Activated CD4-positive, alpha-beta T cell treated with anti-CD3 and anti-CD28 coated beads, Interleukin-2, Interleukin-4, amounts not matched to agents 100 ng/mL and 50 ng/mL, durations not matched to agents 16 hours and 8 hours (primary cell): Measurements from ENCODE around the gene ZNF217.
"Not testable (repeated sequence)": the region's sequence is repeated elsewhere in the genome, so short reads cannot be mapped to it uniquely, and the experiment has no call there.

Source experiments
- DNase-seq: peaks from one replicate; pipeline ENCODE4 v3.0.0-alpha.2; 2020; ENCODE audit warnings: low spot score

Gene ZNF217

DNA sequence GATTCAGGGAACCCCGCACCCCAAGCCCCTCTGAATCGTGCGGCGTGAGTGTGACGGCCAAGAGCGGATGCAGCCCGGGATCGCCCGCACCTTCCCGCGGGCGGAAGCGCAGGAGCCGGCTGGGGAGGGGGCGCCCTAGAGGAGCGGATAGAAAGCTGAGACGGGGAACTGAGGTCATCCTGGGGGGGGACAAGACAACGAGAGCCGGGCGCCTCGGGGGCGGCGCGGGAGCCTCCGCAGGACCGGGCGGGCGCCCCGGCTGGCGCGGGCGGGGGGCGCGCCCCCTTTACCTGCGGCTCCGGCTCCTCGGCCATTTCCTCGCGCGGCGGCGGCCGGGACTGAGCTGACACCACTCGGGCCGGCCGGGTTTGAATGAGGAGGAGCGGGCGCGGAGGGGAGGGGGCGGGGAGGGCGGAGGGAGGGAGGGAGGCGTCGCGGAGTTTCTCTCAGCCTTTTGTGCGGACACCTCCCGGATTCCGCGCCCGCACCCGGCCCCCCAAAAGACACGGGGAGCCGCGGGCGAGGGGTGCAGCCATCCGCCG lies at the start of gene ZNF217:
Gene ZNF217, minus strand, starts transcription at position 374 of the 542 bp plus-strand sequence. CDS start 11,013 bp downstream, outside the sequence.
- peak; percentile 78 for DNase-seq

DNA sequence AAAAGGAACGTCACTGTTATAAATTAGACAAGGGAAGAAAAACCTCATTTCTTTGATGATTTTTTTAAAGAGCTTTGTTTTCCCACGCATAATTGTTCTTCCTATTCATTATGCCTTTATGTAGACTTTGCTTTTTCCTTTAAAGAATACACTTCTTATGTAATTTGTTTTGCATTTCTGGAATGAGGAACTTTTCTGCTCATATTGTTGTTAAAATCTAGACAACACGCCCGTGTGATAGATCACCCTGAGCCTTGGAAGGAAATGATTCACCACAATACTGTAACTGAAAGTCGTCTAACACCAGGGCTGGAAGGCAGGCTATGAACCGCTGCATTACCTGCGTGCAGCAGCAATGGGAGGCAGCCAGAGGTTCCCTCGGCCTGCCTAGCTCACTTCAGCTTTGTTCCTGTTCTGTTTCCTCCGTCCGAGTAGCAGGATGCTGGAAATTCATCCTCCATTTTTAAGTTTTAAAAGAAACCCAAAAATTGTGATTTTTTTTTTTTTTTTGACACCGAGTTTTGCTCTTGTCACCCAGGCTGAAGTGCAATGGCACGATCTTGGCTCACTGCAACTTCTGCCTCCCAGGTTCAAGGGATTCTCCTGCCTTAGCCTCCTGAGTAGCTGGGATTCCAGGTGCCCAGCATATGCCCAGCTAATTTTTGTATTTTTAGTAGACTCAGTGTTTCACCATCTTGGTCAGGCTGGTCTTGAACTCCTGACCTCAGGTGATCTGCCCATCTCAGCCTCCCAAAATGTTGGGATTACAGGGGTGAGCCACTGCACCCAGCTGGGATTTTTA lies 49.6 kb upstream of the ZNF217 start:
- DNase-seq, result peak; percentile 91

DNA sequence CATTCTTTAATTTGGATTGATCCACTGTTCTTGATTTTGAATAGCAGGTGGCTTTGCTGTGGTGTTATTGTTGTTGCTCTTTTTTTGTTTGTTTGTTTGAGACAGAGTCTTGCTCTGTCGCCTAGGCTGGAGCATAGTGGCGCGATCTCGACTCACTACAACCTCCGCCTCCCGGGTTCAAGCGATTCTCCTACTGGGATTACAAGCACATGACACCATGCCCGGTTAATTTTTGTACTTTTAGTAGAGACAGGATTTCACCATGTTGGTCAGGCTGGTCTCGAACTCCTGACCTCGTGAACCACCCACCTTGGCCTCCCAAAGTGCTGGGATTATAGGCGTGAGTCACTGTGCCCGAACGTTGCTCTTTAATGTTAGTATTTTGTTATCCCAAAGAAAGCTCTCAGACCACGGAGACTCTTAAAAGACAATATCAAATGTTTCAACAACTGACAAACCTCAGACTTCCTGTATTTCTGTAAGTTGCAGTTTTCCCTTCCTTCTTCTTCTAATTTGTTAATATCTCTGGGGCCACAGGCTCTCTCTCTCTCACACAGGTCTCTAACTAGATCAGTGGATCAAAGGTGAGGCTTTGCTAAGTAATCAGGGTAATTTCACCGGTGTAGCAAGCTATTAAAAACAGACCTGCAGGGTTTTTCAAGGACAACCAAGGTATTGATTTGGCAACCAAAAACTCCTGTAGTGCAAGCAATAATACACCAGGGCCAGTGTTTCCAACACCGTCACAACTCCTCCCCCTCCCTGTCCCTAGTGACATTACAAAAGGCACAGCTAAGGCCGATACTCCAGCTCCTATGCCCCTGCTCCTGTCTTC lies 48.8 kb upstream of the ZNF217 start:
- peak; percentile 70 for DNase-seq

DNA sequence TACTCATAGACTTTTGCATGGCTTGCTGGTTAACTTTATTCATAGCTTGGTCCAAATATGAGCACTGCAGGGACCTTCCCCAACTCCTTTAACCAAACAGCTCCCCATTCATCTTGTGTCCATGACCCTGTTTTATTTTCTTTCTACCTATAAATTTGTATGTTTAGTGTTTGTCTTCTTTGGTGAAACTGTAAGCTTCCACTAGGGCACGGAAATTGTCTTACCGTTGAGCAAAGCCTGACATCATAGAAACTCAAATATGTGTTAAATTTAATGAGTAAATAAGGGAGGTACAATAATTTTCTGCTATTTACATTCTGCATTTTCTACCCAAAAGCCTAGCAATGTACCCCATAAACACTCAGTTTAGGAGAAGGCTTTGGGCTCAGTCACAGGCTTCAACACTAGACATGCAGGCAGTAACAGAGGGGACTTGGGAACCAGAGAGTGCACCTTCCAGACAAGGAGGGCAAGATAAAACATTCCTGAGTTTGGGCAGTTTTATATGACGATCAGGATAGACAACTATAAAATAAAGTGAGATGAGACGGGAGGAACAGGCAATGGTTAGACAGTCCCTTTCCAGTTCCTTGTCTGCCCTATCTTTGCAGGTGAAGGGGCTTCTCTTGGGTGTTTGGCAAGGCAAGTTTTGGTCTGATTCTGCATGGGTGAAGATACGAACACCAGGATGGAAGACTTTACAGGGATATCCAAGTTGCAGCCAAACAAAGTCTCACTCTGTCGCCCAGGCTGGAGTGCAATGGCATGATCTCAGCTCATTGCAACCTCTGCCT lies 46.2 kb upstream of the ZNF217 start:
- DNase-seq, result no peak

DNA sequence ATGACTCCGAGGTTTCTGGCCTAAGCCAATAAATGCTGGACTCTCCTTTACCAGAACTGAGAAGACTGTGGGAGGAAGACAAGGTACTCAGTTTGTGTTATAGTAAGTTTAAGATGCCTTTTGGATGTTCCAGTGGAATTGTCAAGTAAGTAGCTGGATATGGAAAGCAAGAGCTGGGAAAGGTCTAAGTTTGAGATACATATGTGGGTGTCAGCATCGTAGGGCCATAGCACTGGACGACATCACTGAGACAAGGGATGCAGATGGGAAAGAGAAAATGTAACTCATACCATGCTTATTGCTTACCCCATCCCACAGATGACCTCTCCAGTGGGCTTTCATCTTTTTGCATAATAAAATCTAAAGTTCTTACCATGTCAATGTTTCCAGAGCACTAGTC lies 45.5 kb upstream of the ZNF217 start:
- no peak for DNase-seq

DNA sequence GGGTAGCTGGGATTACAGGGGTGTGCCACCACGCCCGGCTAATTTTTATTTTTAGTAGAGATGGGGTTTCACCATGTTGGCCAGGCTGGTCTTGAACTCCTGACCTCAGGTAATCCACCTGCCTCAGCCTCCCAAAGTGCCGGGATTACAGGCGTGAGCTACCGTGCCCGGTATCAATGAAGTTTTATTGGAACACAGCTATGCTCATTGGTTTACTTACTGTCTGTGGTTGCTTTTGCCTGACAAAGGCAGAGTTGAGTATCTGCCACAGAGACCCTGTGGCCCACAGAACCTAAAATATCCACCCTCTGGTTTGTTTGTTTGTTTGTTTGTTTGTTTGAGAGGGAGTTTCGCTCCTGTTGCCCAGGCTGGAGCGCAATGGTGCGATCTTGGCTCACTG lies 43.7 kb upstream of the ZNF217 start:
- DNase-seq, result not testable (repeated sequence)

DNA sequence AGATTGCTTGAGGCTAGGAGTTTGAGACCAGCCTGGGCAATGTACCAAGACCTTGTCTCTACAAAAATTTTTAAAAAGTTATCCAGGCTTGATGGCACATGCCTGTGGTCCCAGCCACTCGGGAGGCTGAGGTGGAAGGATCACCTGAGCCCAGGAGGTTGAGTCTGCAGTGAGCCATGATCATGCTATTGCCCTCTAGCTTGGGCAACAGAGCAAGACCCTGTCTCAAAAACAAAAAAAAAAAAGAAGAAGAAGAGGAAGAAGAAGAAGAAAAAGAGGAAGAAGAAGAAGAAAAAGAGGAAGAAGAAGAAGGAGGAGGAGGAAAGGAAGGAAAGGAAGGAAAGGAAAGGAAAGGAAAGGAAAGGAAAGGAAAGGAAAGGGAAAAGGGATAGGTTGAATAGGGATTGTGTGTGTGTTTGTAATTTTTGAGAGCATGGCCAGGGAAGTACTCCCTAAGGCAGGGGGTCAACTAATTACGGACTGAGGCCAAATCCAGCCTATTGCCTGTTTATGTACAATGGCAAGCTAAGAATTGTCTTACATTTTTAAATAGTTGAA lies 43.0 kb upstream of the ZNF217 start:
- no peak for DNase-seq

DNA sequence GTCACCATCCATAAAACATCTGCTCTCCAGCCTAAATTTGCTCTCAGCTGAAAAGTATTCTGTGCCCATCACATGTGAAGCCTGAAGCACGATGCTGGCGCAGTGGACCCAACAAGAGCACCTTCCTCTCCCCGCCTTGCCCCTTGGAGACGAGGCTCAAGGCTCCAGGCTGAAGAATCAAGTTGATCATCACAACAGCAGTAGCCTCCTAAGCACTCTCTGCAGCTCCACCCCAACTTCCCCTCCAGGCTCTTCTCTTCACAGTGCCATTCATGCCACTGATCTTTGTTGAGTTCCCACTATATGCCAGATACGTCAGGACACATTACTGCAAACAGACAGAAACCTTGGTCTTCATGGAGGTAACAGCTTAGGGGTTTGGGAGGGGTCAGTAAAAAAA lies 41.6 kb upstream of the ZNF217 start:
- DNase-seq, result no peak

DNA sequence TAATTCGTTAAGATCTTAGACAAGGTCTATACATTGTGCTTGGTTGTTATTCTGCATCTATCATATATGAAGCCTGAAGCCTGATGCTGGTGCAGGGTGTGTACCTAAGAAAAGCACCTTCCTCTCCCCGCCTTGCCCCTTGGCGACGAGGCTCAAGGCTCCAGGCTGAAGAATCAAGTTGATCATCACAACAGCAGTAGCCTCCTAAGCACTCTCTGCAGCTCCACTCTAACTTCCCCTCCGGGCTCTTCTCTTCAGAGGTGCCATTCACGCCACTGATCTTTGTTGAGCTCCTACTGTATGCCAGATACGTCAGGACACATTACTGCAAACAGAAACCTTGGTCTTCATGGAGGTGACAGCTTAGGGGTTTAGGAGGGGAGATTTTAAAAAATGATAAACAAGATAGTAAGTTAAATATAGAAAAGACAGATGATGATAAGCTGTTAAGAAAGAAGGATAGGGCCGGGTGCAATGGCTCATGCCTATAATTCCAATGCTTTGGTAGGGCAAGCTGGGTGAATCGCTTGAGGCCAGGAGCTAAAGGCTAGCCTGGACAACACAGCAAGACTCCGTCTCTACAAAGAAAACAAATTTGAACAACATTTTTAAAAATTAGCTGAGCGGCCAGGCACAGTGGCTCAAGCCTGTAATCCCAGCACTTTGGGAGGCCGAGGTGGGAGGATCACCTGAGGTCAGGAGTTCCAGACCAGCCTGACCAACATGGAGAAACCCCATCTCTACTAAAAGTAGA lies 38.4 kb upstream of the ZNF217 start:
- no peak for DNase-seq

DNA sequence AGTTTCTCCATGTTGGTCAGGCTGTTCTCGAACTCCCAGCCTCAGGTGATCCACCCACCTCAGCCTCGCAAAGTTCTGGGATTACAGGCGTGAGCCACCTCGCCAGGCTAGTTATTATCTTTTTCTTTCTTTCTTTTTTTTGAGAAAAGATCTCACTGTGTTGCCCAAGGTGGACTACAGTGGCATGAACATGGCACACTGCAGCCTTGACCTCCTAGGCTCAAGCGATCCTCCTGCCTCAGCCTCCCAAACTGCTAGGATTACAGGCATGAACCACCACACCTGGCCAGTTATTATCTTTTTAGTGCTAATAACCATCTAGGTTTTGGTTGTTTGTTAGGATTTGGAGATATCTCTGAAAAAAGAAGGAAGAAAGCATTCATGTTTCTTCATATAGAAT lies 35.8 kb upstream of the ZNF217 start:
- DNase-seq, result no peak

DNA sequence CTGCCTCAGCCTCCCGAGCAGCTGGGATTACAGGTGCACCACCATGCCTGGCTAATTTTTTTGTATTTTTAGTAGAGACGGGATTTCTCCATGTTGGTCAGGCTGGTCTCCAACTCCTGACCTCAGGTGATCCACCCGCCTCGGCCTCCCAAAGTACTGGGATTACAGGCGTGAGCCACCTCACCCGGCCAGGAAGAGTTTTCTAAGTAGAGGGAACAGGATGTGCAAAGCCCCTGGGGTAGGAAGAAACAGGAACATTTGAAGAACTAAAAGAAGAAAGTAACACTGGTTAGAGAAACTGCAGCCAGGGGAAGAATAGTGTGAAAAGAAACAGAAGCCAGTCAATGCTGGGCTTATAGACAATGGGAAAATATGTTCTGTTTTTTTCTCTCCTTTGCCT lies 35.1 kb upstream of the ZNF217 start:
- DNase-seq, result not testable (repeated sequence)

DNA sequence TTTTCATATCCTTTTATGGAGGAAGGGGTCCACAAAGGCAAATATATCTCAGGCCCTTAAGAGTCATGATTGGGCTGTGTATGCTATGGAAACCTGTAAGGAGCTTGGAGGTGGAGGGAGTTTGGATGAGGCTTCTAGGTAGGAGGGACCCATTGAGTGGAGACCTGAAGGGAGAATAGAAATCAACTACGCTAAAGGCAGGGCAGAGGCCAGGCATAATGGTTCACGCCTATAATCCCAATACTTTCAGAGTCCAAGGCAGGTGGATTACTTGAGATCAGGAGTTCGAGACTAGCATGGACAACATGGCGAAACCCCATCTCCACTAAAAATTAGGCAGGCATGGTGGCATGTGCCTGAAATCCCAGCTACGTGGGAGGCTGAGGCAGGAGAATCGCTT lies 34.4 kb upstream of the ZNF217 start:
- no peak for DNase-seq

DNA sequence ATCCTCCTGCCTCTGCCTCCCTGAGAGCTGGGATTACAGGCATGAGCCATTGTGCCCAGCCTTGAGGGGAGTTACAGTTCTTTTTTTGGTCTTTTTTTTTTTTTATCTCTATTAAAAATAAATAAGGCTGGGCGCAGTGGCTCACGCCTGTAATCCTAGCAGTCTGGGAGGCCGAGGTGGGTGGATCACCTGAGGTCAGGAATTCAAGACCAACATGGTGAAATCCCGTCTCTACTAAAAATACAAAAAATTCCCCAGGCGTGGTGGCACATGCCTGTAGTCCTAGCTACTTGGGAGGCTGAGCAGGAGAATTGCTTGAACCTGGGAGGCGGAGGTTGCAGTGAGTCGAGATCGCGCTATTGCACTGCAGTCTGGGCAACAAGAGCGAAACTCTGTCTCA lies 33.4 kb upstream of the ZNF217 start:
- not testable (repeated sequence) for DNase-seq

DNA sequence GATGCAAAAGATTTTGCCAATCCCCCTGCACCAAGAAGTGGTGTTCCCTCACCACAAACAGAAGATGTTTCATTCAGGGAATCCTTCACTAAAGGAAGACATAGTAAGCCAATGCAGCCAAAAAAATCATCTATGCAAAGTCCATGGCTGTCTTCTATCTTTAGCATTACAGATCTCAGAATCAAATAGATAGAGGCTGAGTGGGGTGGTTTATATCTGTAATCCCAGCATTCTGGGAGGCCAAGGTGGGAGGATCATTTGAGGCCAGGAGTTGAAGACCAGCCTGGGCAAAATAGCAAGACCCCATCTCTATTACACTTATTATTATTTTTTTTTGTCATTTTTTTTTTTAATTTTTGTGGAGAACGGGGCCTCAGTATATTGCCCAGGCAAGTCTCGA lies 32.9 kb upstream of the ZNF217 start:
- DNase-seq, result no peak

DNA sequence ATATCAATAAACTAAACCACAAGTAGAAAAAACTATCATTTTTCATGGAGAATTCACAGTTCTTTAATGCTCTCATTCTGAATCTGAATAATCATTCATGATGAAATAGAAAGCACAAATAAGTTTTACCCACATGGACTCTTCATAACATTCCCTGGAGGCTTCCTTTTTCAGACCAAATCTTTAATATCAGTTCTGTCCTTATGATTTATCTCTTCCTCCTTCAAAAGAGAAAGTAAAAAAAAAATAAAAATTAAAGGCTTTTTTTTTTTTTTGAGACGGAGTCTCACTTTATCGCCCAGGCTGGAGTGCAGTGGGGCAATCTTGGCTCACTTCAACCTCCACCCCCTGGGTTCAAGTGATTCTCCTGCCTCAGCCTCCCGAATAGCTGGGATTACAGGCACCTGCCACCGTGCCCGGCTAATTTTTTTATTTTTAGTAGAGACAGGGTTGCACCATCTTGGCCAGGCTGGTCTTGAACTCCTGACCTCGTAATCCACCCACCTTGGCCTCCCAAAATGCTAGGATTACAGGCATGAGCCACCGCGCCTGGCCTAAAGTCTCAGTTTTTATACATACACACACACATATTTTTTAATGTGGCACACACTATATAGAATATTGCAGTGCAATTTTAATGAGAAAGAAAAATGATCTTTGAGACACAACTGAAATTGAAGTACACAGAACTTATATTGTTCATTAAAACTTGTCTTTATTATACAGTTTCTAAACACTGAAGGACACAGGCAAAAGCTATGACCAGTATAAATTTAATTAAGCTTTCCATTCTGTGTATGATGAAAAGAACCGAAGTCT lies 31.9 kb upstream of the ZNF217 start:
- no peak for DNase-seq

DNA sequence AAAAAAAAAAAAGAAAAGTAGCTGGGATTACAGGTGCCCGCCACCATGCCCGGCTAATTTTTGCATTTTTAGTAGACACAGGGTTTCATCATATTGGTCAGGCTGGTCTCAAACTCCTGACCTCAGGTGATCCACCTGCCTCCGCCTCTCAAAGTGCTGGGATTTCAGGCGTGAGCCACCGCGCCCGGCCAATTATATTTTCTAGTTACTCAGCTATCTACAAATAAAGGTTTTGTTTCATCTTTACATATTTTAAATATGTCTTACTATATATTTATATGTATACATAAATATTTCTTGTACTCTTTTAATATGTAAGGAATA lies 31.2 kb upstream of the ZNF217 start:
- DNase-seq, result not testable (repeated sequence)

DNA sequence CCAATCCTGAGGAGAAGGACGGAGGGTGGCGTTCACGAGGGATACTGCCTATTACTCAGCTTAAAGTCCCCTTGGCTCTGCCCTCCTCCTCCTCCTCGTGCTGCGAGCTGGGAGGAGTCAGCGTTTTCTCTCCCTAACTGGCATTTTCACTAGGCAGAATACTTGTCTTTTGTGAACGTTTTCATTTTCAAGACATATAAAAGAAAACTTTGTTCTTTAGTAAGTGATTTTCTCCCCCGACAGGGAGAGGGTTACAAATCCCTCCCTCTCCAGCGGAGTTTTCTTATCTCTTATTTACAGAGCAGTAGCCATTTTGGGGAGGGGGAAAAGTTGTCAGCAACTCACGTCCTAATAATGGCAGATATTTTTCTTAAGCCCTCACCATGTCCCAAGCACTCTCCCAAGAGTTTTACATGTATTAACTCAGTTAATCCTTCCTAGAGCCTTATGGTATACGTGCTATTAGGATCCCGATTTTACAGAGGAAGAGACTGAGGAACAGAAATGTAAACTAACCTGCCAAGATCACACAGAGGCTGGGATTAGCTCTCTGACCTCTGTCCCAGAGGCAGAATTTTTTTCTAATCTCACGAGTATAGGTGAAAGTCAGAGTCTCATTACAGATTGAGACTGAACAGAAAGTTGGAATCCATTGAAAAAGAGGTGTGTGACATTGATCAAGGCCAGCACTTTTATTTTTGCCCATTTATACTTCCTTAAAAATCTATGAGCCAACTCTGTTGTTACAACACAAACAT lies 30.0 kb upstream of the ZNF217 start:
- peak; percentile 58 for DNase-seq

DNA sequence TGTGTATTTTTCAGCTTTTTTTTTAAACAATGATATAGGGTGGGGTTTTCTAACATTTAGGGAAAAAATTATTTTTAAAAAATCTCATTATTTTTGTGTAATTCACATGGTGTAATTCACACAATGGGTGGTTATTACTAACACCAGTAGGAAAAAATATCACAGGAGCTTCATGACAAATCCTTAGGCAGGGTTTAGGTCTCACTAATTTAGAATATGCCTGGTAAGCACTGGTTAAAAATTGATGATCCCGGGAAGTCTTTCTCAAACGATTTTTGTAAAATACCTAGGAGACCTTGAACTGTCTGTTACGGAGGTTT lies 29.5 kb upstream of the ZNF217 start:
- DNase-seq, result no peak

DNA sequence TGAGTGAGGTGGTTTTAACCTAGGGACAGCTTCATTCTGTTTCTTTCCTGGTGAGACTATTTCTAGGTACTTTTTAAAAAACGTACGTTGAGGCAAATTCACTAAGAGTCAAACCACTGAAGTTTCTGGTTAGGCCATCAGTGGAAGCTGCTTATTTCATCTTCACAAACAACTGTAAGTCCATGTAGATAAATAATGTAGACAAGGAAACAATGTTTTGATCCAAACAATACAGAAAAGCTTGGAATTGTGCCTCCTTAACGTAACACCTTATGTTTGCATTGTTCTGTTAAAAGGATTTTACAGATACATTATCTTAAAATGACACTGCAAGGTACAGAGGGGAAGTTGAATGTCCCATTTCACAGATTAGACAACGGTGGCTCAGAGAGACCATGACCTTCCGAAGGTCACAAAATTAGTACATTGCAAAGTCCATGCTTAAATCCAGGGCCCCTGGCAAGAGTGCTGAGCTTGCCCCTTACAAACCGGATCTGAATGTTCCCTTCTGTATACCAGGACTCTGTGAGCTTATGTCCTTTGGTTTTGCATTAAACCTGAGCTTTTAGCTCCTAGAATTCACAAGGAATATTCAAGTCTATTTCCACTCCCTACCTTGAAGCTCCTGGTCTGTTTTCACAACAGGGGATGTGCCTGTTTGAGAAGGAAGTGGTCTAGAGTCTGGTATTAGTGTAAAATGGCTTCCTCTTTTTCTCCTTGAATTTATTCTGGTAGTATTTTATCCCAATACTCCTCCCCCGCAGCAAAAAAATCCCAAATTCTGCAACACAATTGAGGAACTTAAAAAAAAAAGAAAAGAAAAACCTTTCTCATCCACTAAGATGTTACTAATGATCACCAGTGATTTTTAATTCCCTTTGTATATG lies 28.9 kb upstream of the ZNF217 start:
- DNase-seq, result no peak
